Measurements from ENCODE around the gene CAMSAP2.

GRCh38 chr1:200866521-200866920, 127.8 kb downstream of the CAMSAP2 start:
- TF ChIP-seq CTCF (IDR thresholded peaks at IDR 0.05) (no peak), POLR2AphosphoS5 (IDR thresholded peaks at IDR 0.05) (no peak), POLR2A (IDR thresholded peaks at IDR 0.05) (no peak), EP300 (IDR thresholded peaks at IDR 0.05; ENCODE audit: low read depth) (no peak)
